NCI-H2227 (cell line): ENCODE results near the gene RUNX2.

Experiments
- DNase-seq: peaks from one replicate; lab custom pipeline; 2025; ENCODE audit not compliant: unreplicated experiment; lab: John Stamatoyannopoulos, UW

The RUNX2 gene

GRCh38 chr6:45637611-45638257, 309.6 kb downstream of the RUNX2 start:
- DNase-seq: no peak

GRCh38 chr6:45640081-45640491, 312.0 kb downstream of the RUNX2 start:
- no peak for DNase-seq

- no peak for DNase-seq
Measured at GRCh38 chr6:45640811-45641210, 312.7 kb downstream of the RUNX2 start.

GRCh38 chr6:45642331-45643125, 314.4 kb downstream of the RUNX2 start:
- no peak for DNase-seq

GRCh38 chr6:45643126-45643525, 315.0 kb downstream of the RUNX2 start:
- DNase-seq: no peak

GRCh38 chr6:45644720-45645119, 316.6 kb downstream of the RUNX2 start:
- no peak for DNase-seq

GRCh38 chr6:45645302-45645701, 317.2 kb downstream of the RUNX2 start:
- no peak for DNase-seq

GRCh38 chr6:45647341-45648261, 319.5 kb downstream of the RUNX2 start:
- DNase-seq: no peak

- DNase-seq: no peak
Measured at GRCh38 chr6:45648262-45648620, 320.1 kb downstream of the RUNX2 start.

GRCh38 chr6:45650524-45651135, 322.5 kb downstream of the RUNX2 start:
- no peak for DNase-seq

- no peak for DNase-seq
Measured at GRCh38 chr6:45651301-45651700, 323.2 kb downstream of the RUNX2 start.

GRCh38 chr6:45652416-45652815, 324.3 kb downstream of the RUNX2 start:
- no peak for DNase-seq

GRCh38 chr6:45653117-45653883, 325.2 kb downstream of the RUNX2 start:
- DNase-seq: no peak

GRCh38 chr6:45654673-45655072, 326.5 kb downstream of the RUNX2 start:
- DNase-seq: no peak

GRCh38 chr6:45655745-45656476, 327.8 kb downstream of the RUNX2 start:
- no peak for DNase-seq

- DNase-seq: no peak
Measured at GRCh38 chr6:45657226-45657625, 329.1 kb downstream of the RUNX2 start.

GRCh38 chr6:45658400-45658799, 330.3 kb downstream of the RUNX2 start:
- DNase-seq: no peak

- DNase-seq: no peak
Measured at GRCh38 chr6:45658958-45659357, 330.8 kb downstream of the RUNX2 start.

- no peak for DNase-seq
Measured at GRCh38 chr6:45661661-45662060, 333.5 kb downstream of the RUNX2 start.
